Measurements from ENCODE around the gene DCTN3. TPM values are rescaled to one million over a fixed set of nuclear protein-coding genes. Genes with fewer than 3 reads are reported as not detected.

The DCTN3 gene
- total and polyA plus RNA-seq, 2 donors (not counting 1 experiment from before 2014, with no cell fraction given), result 106 to 157 TPM

- no peak overlapping the region for H3K9ac ChIP-seq (ENCODE audit: insufficient read depth, low read length)
- H3K4me2 ChIP-seq (ENCODE audit: extremely low read depth, insufficient read depth, low read length), result peak overlapping the region; percentile 79
- H3K9me3 ChIP-seq (ENCODE audit: control insufficient read depth, insufficient read depth, low read depth, low read length), result no peaks in the 10 kb centered on the region
- no peaks in the 10 kb centered on the region for H4K20me1 ChIP-seq (ENCODE audit: control insufficient read depth, extremely low read depth, insufficient read depth, low read length)
- peak overlapping the region; percentile 17 for H3K27ac ChIP-seq (ENCODE audit: insufficient read depth, low read length)
- H3K4me1 ChIP-seq (ENCODE audit: control insufficient read depth, extremely low read depth, insufficient read depth, low read length), result peaks cover 7% of the 10 kb centered on the region
- H3K79me2 ChIP-seq (ENCODE audit: control insufficient read depth, insufficient read depth, low read length), result no peaks in the 10 kb centered on the region
- peak overlapping the region; percentile 21 to 93 (median 76) for H3K4me3 ChIP-seq (replicated peaks in 1 of 4; ENCODE audit: control extremely low read depth in 1 of 4, insufficient read depth in 1 of 4, low read depth in 3 of 4, low read length in 4 of 4)
- peak; percentile 54 to 72 for DNase-seq (ENCODE audit: low read depth in 2 of 2)
- peaks cover 18% of the 10 kb centered on the region for H3K36me3 ChIP-seq (ENCODE audit: control insufficient read depth, insufficient read depth, low read length)
- no peaks in the 10 kb centered on the region for H3K27me3 ChIP-seq (ENCODE audit: control insufficient read depth, insufficient read depth, low read length)
- no peak for TF ChIP-seq EZH2 (IDR thresholded peaks at IDR 0.05; ENCODE audit: low read length, missing control alignments)
- TF ChIP-seq CTCF (conservative IDR thresholded peaks at IDR 0.05 in 1 of 2, IDR thresholded peaks at IDR 0.05 in 1 of 2; ENCODE audit: low read depth in 1 of 2, low read length in 2 of 2), result peak; percentile 73 to 90
- H2AFZ ChIP-seq (ENCODE audit: low read length), result peak overlapping the region; percentile 70
These were observed 7.4 kb downstream of the DCTN3 start for GRCh38 chr9:34612788-34613390.

GRCh38 chr9:34611811-34612787 lies 8.2 kb downstream of the DCTN3 start, which contains the start of gene RPP25L:
RPP25L (minus strand) TSS chr9:34612097; CDS start chr9:34611296, 801 bp downstream.
- Histone ChIP-seq H3K4me1 (ENCODE audit: control insufficient read depth, extremely low read depth, insufficient read depth, low read length) (peaks cover 7% of the 10 kb centered on the region), H3K4me2 (ENCODE audit: extremely low read depth, insufficient read depth, low read length) (peak within 1 kb of the TSS; percentile 87), H4K20me1 (ENCODE audit: control insufficient read depth, extremely low read depth, insufficient read depth, low read length) (no peaks in the 10 kb centered on the region), H3K36me3 (ENCODE audit: control insufficient read depth, insufficient read depth, low read length) (peaks cover 14% of the 10 kb centered on the region), H3K27ac (ENCODE audit: insufficient read depth, low read length) (peak within 1 kb of the TSS; percentile 84), H2AFZ (ENCODE audit: low read length) (peak within 1 kb of the TSS; percentile 91), H3K4me3 (replicated peaks in 1 of 4; ENCODE audit: control extremely low read depth in 1 of 4, insufficient read depth in 1 of 4, low read depth in 3 of 4, low read length in 4 of 4) (peak within 1 kb of the TSS; percentile 85 to 93 (median 86)), H3K9ac (ENCODE audit: insufficient read depth, low read length) (peak within 1 kb of the TSS; percentile 86), H3K27me3 (ENCODE audit: control insufficient read depth, insufficient read depth, low read length) (no peaks in the 10 kb centered on the region), H3K9me3 (ENCODE audit: control insufficient read depth, insufficient read depth, low read depth, low read length) (no peaks in the 10 kb centered on the region), H3K79me2 (ENCODE audit: control insufficient read depth, insufficient read depth, low read length) (no peaks in the 10 kb centered on the region)
- DNase-seq (ENCODE audit: low read depth in 2 of 2), result peak; percentile 77 to 79
- TF ChIP-seq EZH2 (IDR thresholded peaks at IDR 0.05; ENCODE audit: low read length, missing control alignments) (no peak), CTCF (conservative IDR thresholded peaks at IDR 0.05 in 1 of 2, IDR thresholded peaks at IDR 0.05 in 1 of 2; ENCODE audit: low read depth in 1 of 2, low read length in 2 of 2) (no peak)

GRCh38 chr9:34611251-34611810 lies 9.0 kb downstream of the DCTN3 start:
- peak overlapping the region; percentile 87 for H3K4me2 ChIP-seq (ENCODE audit: extremely low read depth, insufficient read depth, low read length)
- H3K79me2 ChIP-seq (ENCODE audit: control insufficient read depth, insufficient read depth, low read length), result no peaks in the 10 kb centered on the region
- peak overlapping the region; percentile 85 to 93 (median 86) for H3K4me3 ChIP-seq (replicated peaks in 1 of 4; ENCODE audit: control extremely low read depth in 1 of 4, insufficient read depth in 1 of 4, low read depth in 3 of 4, low read length in 4 of 4)
- H3K9ac ChIP-seq (ENCODE audit: insufficient read depth, low read length), result peak overlapping the region; percentile 86
- H3K36me3 ChIP-seq (ENCODE audit: control insufficient read depth, insufficient read depth, low read length), result peaks cover 11% of the 10 kb centered on the region
- peak overlapping the region; percentile 68 for H2AFZ ChIP-seq (ENCODE audit: low read length)
- H3K27ac ChIP-seq (ENCODE audit: insufficient read depth, low read length), result peak overlapping the region; percentile 84
- no peak for TF ChIP-seq CTCF (conservative IDR thresholded peaks at IDR 0.05 in 1 of 2, IDR thresholded peaks at IDR 0.05 in 1 of 2; ENCODE audit: low read depth in 1 of 2, low read length in 2 of 2)
- no peak for TF ChIP-seq EZH2 (IDR thresholded peaks at IDR 0.05; ENCODE audit: low read length, missing control alignments)
- H3K9me3 ChIP-seq (ENCODE audit: control insufficient read depth, insufficient read depth, low read depth, low read length), result no peaks in the 10 kb centered on the region
- DNase-seq (ENCODE audit: low read depth in 2 of 2), result peak in 1 of 2 donors; percentile 22
- no peaks in the 10 kb centered on the region for H3K27me3 ChIP-seq (ENCODE audit: control insufficient read depth, insufficient read depth, low read length)
- H4K20me1 ChIP-seq (ENCODE audit: control insufficient read depth, extremely low read depth, insufficient read depth, low read length), result no peaks in the 10 kb centered on the region
- H3K4me1 ChIP-seq (ENCODE audit: control insufficient read depth, extremely low read depth, insufficient read depth, low read length), result peaks cover 7% of the 10 kb centered on the region

Measured in fibroblast of lung (primary cell).